Suprapubic skin (tissue), 3 donors: ENCODE results near the gene RBP3.

ENCODE experiments used
- CTCF ChIP-seq, 2 donors: fragments of 200-600 bp in 1 of 2; fragments of 450-650 bp in 1 of 2; sonication (generic) in 1 of 2; IDR thresholded peaks; one replicate each; pipeline ENCODE4 v1.5.1; 2016 to 2019; ENCODE audit warnings: antibody characterized with exemption in 2 of 2, mild to moderate bottlenecking in 1 of 2, moderate library complexity in 1 of 2
- EP300 ChIP-seq: sonication (generic); formaldehyde crosslinking; IDR thresholded peaks from one replicate; pipeline ENCODE4 v1.6.1; 2017; ENCODE audit warnings: antibody characterized with exemption

DNA sequence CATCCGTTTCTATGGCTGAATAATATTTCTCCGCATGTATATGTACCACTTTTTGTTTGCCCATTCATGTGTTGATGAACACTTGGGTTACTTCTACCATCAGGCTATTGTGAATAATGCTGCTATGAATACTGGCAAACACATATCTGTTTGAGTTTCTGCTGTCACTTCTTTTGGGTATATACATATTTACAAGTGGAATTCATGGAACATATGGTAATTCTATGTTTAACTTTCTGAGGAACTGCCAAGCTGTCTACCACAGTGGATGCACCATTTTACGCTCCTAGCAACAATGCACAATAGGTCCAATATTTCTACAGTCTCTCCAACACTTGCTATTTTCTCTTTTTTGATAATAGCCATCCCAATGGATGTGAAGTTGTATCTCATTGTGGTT is 41.5 kb downstream of the RBP3 start:
- TF ChIP-seq EP300 (no peak), CTCF (IDR thresholded peaks at IDR 0.05) (no peak)
